ENCODE measurements around the gene SPECC1. TPM values are rescaled to one million over a fixed set of nuclear protein-coding genes. Genes with fewer than 3 reads are reported as not detected.

The SPECC1 gene
- polyA plus RNA-seq, 1 experiment = 13.0 TPM

DNA sequence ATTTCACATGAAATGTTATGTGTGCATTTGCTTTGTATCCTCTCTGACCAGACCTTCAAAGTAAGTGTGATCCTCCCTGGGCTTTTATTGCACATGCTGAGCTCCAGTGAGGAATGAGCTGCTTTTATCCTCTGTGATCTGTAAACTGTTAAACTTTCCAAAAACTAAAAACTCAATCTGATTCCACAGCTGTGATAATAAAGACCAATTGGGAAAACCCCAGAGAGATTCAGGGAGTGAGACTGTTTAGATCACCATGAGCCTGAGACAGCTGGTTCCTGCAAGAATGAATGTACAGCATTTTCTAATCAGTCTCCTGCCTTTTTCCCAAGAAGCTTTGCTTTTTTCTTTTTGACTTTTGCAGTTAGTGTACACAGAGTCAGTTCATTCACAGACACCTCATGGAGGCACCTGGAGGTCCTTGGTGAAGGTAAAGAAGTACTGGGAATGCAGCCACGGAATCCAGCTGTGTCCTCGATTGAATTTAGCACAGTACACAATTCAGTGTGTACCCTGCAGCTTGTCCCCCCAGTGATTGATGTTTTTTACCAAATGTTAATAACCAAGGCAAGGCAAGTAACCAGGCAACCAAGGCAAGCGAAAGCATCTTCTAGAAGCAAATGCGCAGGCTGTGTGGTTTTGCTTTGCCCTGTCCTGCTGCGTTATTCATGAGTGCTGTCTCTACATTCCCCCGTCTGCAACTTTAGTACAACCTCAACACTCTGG is 275.6 kb downstream of the SPECC1 start:
- Histone ChIP-seq H3K4me3 (ENCODE audit: low read depth, low read length) (no peak overlapping the region), H3K27me3 (ENCODE audit: control insufficient read depth, insufficient read depth, low read length) (no peaks in the 10 kb centered on the region), H3K36me3 (ENCODE audit: control insufficient read depth, insufficient read depth, low read length) (no peaks in the 10 kb centered on the region)
- no peak for DNase-seq (ENCODE audit: low read depth)
- CTCF ChIA-PET = no interaction called here
- TF ChIP-seq, protein P1, sequence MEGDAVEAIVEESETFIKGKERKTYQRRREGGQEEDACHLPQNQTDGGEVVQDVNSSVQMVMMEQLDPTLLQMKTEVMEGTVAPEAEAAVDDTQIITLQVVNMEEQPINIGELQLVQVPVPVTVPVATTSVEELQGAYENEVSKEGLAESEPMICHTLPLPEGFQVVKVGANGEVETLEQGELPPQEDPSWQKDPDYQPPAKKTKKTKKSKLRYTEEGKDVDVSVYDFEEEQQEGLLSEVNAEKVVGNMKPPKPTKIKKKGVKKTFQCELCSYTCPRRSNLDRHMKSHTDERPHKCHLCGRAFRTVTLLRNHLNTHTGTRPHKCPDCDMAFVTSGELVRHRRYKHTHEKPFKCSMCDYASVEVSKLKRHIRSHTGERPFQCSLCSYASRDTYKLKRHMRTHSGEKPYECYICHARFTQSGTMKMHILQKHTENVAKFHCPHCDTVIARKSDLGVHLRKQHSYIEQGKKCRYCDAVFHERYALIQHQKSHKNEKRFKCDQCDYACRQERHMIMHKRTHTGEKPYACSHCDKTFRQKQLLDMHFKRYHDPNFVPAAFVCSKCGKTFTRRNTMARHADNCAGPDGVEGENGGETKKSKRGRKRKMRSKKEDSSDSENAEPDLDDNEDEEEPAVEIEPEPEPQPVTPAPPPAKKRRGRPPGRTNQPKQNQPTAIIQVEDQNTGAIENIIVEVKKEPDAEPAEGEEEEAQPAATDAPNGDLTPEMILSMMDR (IDR thresholded peaks at IDR 0.05; ENCODE audit: insufficient read depth, low read depth, low read length) = no peak
- POLR2A ChIA-PET = no interaction called here

DNA sequence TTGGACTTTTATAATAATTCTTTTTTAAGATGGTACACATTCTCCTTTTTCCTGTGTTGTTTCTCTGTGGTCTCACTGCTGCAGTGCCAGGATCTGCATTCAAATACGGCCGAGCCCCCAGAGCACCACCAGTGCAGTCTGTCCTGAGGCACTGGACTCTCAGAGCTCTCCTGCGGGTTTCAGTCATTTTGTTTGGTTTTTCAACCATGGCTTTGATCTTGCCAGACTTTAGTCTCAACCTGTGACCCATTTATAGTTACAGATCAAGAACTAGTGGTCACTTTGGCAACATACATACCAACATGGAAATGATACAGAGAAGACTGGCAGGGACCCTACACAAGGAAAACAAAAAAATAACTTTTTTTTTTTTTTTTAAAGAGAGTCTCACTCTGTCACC is 280.8 kb downstream of the SPECC1 start:
- TF ChIP-seq, protein P1 (IDR thresholded peaks at IDR 0.05; ENCODE audit: insufficient read depth, low read depth, low read length) = no peak
- Histone ChIP-seq H3K4me3 (ENCODE audit: low read depth, low read length) (no peak overlapping the region), H3K27me3 (ENCODE audit: control insufficient read depth, insufficient read depth, low read length) (no peaks in the 10 kb centered on the region), H3K36me3 (ENCODE audit: control insufficient read depth, insufficient read depth, low read length) (no peaks in the 10 kb centered on the region)
- POLR2A ChIA-PET = no interaction called here
- CTCF ChIA-PET = no interaction called here
- no peak for DNase-seq (ENCODE audit: low read depth)

DNA sequence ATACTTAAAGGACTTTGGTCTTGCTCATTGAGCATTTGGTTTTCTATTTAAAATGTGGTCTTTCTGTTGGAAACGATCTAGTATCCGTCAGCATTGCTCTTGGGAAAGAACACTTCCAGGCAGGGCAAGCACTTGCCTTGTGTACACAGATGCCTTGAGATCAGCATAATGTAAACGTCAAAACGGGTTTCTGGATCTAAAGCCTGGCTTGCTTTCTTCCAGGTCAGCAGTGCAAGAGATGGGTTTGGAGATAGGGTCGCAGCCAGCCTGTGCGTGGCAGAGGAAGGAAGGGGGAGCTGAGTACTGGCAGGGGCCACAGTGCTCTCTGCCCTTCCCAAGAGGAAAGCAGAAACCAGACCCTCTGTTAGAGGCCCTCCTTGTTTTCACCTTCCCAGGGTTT is 282.7 kb downstream of the SPECC1 start:
- TF ChIP-seq, protein P1 (IDR thresholded peaks at IDR 0.05; ENCODE audit: insufficient read depth, low read depth, low read length) = no peak

GRCh38 chr17:20293501-20293900 is 284.3 kb downstream of the SPECC1 start:
- no peaks in the 10 kb centered on the region for H3K27me3 ChIP-seq (ENCODE audit: control insufficient read depth, insufficient read depth, low read length)
- no peaks in the 10 kb centered on the region for H3K36me3 ChIP-seq (ENCODE audit: control insufficient read depth, insufficient read depth, low read length)
- TF ChIP-seq, protein P1 (IDR thresholded peaks at IDR 0.05; ENCODE audit: insufficient read depth, low read depth, low read length) = no peak
- H3K4me3 ChIP-seq (ENCODE audit: low read depth, low read length) = no peak overlapping the region
- no peak for DNase-seq (ENCODE audit: low read depth)
- ChIA-PET POLR2A (interaction anchor here (0.5 kb wide), 1 partner anchor 11 kb away, joined by 4 read pairs; no protein-coding TSS in a partner anchor), CTCF (interaction anchor here (0.6 kb wide), 1 partner anchor 488 kb away, joined by 3 read pairs; no protein-coding TSS in a partner anchor)

More for the DNA sequence above, 282.7 kb downstream of the SPECC1 start:
- ChIA-PET CTCF (no interaction called here), POLR2A (no interaction called here)
- DNase-seq (ENCODE audit: low read depth) = no peak
- no peaks in the 10 kb centered on the region for H3K27me3 ChIP-seq (ENCODE audit: control insufficient read depth, insufficient read depth, low read length)
- no peak overlapping the region for H3K4me3 ChIP-seq (ENCODE audit: low read depth, low read length)
- H3K36me3 ChIP-seq (ENCODE audit: control insufficient read depth, insufficient read depth, low read length) = no peaks in the 10 kb centered on the region

- H3K27me3 ChIP-seq (ENCODE audit: control insufficient read depth, insufficient read depth, low read length) = no peaks in the 10 kb centered on the region
- H3K4me3 ChIP-seq (ENCODE audit: low read depth, low read length) = no peak overlapping the region
- no peaks in the 10 kb centered on the region for H3K36me3 ChIP-seq (ENCODE audit: control insufficient read depth, insufficient read depth, low read length)
- no peak for DNase-seq (ENCODE audit: low read depth)
- POLR2A ChIA-PET = no interaction called here
- CTCF ChIA-PET = no interaction called here
- TF ChIP-seq, protein P1 (IDR thresholded peaks at IDR 0.05; ENCODE audit: insufficient read depth, low read depth, low read length) = no peak
Observed at GRCh38 chr17:20294120-20294519, 285.0 kb downstream of the SPECC1 start.
